HG03095 (cell line): ENCODE measurements around the gene CAMK2D.

Experiments used
- ATAC-seq: cut with Tn5 transposase; IDR thresholded peaks from one replicate; pipeline ENCODE4 v1.9.1; 2021; ENCODE audit warnings: moderate library complexity; ENCODE audit not compliant: unreplicated experiment

The CAMK2D gene

DNA sequence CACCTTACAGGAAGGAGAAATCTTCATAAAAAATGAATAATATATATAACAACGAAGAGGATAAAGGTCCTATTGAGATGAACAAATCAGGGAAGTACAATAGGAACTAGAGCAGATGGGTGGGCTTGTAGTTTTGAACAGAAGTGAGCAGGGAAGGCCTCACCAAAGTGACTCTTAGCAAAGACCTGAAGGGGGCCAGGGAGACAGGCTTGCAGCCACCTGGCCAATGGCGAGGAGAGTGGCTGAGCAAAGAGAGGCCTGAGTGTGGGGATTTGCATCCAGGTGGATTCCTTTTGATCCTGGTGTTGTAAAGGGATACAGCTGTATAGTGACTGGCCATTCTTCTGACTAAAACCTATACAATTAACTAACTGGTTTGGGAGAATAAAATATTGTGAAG is 354.1 kb downstream of the CAMK2D start:
- ATAC-seq: no peak

DNA sequence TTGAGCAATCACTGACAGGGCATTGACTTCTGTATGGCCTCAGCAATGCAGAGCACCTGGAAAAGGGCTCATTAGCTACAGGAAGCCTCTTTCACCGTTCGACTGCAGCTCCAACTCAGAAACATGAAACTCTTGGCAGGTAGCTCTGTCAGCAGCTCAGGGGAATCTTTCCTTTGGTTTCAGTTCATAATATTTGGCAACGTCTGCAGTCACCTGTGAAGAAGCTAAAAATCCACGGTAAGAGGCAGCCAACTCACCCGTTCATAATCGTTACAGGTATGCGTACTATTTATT is 354.9 kb downstream of the CAMK2D start:
- ATAC-seq: no peak

DNA sequence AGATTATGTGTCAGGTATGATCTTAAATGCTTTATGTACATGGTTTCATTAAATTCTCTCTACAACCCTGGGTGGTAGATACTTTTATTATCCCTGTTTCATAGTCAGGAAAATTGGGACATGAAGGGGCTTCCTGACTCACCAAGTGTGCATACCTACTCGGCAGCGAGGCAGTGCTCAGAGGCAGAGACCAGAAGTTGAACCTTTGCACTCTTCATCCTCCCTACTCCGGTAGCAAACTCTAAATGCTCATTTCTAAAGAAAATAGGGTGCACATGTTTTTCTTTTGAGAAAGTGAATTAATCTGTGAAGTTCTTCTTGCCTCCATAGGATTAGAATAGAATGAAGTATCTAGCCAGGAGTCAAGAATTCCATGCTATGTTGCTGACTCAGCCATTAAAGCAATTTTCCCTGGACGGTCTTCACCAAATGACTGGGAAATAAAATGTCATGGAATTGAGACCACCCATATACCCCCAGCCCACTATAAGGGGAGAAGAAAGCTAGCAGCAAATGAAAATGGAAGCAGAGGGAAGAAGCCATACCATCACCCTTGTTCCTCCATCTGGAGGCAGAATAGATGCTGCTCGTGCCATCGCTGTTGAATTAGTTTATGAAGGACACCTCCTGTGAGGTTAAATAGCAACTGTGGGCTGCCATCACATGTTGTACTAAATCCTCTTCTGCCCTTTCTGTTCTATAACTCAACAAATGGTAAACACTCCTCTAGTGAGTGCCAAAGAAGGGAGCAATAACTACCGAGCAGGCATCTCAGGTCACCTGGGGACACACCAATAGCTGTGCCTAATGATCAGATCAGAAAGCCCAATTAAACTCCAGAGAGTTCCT is 355.4 kb downstream of the CAMK2D start:
- ATAC-seq: no peak

DNA sequence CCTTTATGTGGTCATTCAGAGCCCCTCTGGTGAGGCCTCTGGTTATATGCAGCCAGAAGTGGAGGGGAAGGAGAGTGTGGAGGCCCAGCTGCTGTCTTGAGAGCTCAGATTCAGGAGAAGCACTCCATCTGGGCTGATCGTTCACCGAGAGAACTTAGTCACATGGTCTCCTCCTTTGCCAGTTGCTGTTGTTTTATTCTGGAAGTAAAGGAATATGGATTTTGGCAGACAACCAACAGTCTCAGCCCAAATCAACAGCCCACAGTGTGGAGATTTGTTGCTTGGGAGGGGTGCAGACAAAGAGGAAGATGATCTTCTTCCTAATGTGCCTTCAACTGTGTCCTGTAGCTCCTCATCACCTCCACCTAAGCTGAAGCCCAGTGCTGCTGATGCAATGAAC is 356.7 kb downstream of the CAMK2D start:
- ATAC-seq: no peak

DNA sequence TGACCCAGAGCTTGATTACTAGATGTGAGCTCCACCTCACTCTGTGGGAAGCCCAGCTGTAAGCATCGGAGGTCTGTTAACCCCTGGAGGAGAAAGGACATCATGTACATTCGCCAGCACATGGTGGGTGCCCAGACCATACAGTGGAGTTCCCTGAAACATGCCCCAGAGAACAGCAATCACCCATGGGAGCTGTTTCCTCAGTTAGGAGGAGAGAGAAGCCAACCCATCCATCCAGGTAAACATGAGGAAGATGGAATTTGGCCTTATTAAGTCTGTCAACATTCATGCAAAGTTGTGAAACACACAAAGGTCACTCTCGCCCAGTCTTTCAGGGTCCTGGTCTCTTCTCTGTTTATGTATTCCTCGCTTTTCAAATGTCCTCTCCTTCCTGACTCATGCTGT is 357.4 kb downstream of the CAMK2D start:
- ATAC-seq: no peak
